Adrenal gland (tissue), 5 donors: ENCODE results near the gene UBAP2.

Source experiments
- POLR2A ChIP-seq, 2 donors: fragments of 450-650 bp; IDR thresholded peaks; one replicate each; pipeline ENCODE4 v1.6.1; 2017; ENCODE audit warnings: antibody characterized with exemption in 2 of 2, mild to moderate bottlenecking in 2 of 2, moderate library complexity in 1 of 2
- TF ChIP-seq, protein P1 (sequence below), 6 experiments: fragments of 450-650 bp in 4 of 6; fragments of 200-600 bp in 2 of 6; sonication (generic) in 1 of 6; IDR thresholded peaks; 1 replicate in 5 of 6; 2 replicates in 1 of 6; pipeline versions ENCODE4 v1.5.1 to v1.8.0; 2016 to 2021; ENCODE audit warnings: antibody characterized with exemption in 6 of 6, mild to moderate bottlenecking in 2 of 6, moderate library complexity in 1 of 6
- donor health status: DM: no; HTN: no; CAD: no.

DNA sequence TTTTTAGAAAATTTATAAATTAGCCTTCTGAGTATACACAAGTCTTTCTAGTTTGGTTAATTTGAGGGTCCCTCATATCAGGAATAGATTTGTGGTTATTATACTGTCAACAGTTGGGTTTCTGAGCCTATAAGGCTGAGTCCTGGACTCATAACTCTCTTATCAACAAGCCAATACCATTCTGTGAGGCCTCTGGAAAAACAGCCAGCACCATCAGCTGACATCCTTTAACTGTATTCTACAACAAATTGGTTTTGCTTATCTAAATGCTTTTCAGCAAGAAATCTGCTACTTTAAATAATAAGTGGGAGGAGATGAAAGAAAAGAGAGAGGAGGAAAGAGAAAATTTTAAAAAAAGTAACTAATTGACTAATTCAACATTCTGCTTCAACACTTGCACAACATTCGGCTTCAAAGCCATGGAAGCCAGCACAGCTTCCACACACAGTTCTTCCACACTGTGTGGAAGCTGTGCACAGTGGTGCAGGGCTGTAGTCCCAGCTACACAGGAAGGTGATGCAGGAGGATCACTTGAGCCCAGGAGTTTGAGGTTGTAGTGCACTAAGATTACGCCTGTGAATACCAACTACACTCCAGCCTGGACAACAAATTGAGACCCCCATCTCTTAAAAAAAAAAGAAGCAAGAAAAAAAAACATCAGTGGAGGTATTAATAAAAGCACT is 84.5 kb downstream of the UBAP2 start:
- TF ChIP-seq, protein P1, sequence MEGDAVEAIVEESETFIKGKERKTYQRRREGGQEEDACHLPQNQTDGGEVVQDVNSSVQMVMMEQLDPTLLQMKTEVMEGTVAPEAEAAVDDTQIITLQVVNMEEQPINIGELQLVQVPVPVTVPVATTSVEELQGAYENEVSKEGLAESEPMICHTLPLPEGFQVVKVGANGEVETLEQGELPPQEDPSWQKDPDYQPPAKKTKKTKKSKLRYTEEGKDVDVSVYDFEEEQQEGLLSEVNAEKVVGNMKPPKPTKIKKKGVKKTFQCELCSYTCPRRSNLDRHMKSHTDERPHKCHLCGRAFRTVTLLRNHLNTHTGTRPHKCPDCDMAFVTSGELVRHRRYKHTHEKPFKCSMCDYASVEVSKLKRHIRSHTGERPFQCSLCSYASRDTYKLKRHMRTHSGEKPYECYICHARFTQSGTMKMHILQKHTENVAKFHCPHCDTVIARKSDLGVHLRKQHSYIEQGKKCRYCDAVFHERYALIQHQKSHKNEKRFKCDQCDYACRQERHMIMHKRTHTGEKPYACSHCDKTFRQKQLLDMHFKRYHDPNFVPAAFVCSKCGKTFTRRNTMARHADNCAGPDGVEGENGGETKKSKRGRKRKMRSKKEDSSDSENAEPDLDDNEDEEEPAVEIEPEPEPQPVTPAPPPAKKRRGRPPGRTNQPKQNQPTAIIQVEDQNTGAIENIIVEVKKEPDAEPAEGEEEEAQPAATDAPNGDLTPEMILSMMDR (IDR thresholded peaks at IDR 0.05): no peak
- no peak for TF ChIP-seq POLR2A (IDR thresholded peaks at IDR 0.05)
